ENCODE measurements around the gene MALL.

MALL gene

GRCh38 chr2:110146945-110147332 is 31.3 kb upstream of the MALL start:
- no peak for DNase-seq (ENCODE audit: extremely low spot score)
- CTCF ChIA-PET, result no interaction called here
- TF ChIP-seq HDGF (IDR thresholded peaks at IDR 0.05; ENCODE audit: borderline replicate concordance) (no peak), SP1 (IDR thresholded peaks at IDR 0.05) (no peak), ARNT (IDR thresholded peaks at IDR 0.05) (no peak), NFRKB (IDR thresholded peaks at IDR 0.05) (no peak), L3MBTL2 (conservative IDR thresholded peaks at IDR 0.05) (no peak), ELF4 (IDR thresholded peaks at IDR 0.05) (no peak), LEF1 (IDR thresholded peaks at IDR 0.05; ENCODE audit: borderline replicate concordance) (no peak), SUZ12 (IDR thresholded peaks at IDR 0.05) (no peak), FOXK2 (IDR thresholded peaks at IDR 0.05) (no peak), CTBP1 (IDR thresholded peaks at IDR 0.05; ENCODE audit: borderline replicate concordance) (no peak), FOXA1 (IDR thresholded peaks at IDR 0.05) (no peak)

DNA sequence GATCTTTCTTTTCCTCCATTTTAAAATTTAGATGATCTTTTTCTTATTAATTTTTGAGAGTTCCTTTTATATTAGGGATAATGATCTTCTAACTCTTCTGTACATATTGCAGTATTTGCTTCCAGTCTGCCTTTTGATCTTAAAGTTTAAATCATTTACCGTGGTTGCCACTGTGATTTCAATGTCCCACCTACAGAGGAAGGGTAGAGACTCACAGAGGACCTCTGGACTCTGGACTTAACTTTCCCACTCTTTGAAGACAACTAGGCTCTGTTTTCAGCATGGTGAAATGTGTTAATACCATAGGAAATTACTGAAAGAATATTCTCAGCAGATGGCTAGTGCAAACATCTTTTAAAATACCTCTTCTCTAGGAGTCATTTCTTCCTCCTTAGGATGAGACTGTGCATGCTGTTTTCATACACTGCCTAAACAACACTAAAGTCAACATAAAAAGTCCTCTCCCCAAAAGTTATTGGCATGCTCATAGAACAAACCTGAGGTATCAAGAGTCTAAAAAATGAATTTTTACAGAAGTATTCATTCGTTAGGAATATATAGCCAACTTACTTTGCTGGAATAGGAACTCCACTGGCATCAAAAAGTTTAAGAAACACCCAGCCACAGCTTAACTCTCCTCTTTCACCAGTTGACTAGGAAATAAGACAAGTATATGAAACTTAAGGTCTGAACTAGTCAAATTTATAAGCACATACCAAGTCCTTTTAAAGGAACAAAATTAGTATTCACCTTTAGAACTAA is 30.7 kb upstream of the MALL start:
- DNase-seq (ENCODE audit: extremely low spot score), result no peak
- ChIA-PET CTCF (no interaction called here), POLR2A (no interaction called here)
- TF ChIP-seq FOXA1 (IDR thresholded peaks at IDR 0.05), result no peak
- TF ChIP-seq FOXK2 (IDR thresholded peaks at IDR 0.05), result no peak
- TF ChIP-seq TARDBP (IDR thresholded peaks at IDR 0.05), result no peak
- no peak for TF ChIP-seq L3MBTL2 (conservative IDR thresholded peaks at IDR 0.05)
- no peak for TF ChIP-seq CTBP1 (IDR thresholded peaks at IDR 0.05; ENCODE audit: borderline replicate concordance)
- TF ChIP-seq ELF4 (IDR thresholded peaks at IDR 0.05), result no peak
- no peak for TF ChIP-seq BHLHE40 (IDR thresholded peaks at IDR 0.05; ENCODE audit: borderline replicate concordance)
- TF ChIP-seq PKNOX1 (IDR thresholded peaks at IDR 0.05), result no peak
- no peak for TF ChIP-seq LEF1 (IDR thresholded peaks at IDR 0.05; ENCODE audit: borderline replicate concordance)
- no peak for TF ChIP-seq ARNT (IDR thresholded peaks at IDR 0.05)
- no peak for TF ChIP-seq SP1 (IDR thresholded peaks at IDR 0.05)
- TF ChIP-seq ZNF384 (IDR thresholded peaks at IDR 0.05), result no peak
- TF ChIP-seq SUZ12 (IDR thresholded peaks at IDR 0.05), result no peak

More at GRCh38 chr2:110146945-110147332, 31.3 kb upstream of the MALL start:
- POLR2A ChIA-PET, result no interaction called here

DNA sequence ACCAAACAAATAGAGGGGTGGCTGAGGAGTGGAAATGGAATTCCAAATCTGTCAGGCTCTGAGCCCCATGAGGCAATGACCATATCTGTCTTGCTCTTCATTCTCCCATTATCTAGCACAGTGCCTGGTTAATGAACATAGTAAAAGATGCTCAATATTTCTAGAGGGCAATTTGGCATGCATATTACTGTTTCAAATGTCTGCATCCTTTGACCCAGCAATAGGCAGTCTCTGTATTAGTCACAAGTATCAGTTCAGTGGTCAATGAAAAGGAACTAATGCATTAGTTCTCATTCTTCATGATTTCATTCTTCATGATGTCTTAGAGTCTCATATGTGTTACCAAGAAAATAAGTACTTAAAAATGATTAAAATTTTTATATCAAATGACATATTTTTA is 28.4 kb upstream of the MALL start:
- CTCF ChIA-PET, result interaction anchor here (1.0 kb wide), 1 partner anchor 13 kb away, joined by 3 read pairs; no protein-coding TSS in a partner anchor
- POLR2A ChIA-PET, result no interaction called here

DNA sequence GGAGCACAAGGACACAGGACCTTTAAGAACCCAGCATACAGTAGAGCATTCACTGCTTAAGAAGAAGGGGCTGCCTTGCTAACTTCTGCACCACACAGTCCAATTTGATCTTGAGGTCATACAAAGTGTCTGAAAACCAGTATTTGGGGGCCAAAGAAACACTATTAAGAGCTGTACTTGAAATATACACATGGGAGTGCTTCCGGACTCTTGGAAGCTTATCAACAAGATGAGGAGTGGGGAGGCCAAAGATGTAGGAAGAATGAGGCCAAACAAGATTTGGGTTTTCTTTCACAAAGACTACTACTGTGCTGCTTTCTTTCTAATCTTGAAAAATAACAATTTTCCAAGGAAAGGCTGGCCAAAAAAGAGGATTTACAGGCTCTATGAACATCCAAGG is 24.8 kb upstream of the MALL start:
- ChIA-PET POLR2A (no interaction called here), CTCF (no interaction called here)
- no peak for DNase-seq (ENCODE audit: extremely low spot score)
- no peak for TF ChIP-seq CTBP1 (IDR thresholded peaks at IDR 0.05; ENCODE audit: borderline replicate concordance)
- TF ChIP-seq FOXA1 (IDR thresholded peaks at IDR 0.05), result no peak
- no peak for TF ChIP-seq ELF4 (IDR thresholded peaks at IDR 0.05)
- no peak for TF ChIP-seq LEF1 (IDR thresholded peaks at IDR 0.05; ENCODE audit: borderline replicate concordance)
- TF ChIP-seq TARDBP (IDR thresholded peaks at IDR 0.05), result no peak
- TF ChIP-seq ZNF384 (IDR thresholded peaks at IDR 0.05), result no peak
- no peak for TF ChIP-seq FOXM1 (IDR thresholded peaks at IDR 0.05; ENCODE audit: borderline replicate concordance)
- no peak for TF ChIP-seq HDGF (IDR thresholded peaks at IDR 0.05; ENCODE audit: borderline replicate concordance)
- no peak for TF ChIP-seq BHLHE40 (IDR thresholded peaks at IDR 0.05; ENCODE audit: borderline replicate concordance)
- TF ChIP-seq L3MBTL2 (conservative IDR thresholded peaks at IDR 0.05), result no peak
- no peak for TF ChIP-seq NFRKB (IDR thresholded peaks at IDR 0.05)
- no peak for TF ChIP-seq FOXK2 (IDR thresholded peaks at IDR 0.05)
- TF ChIP-seq PKNOX1 (IDR thresholded peaks at IDR 0.05), result no peak
- no peak for TF ChIP-seq SP1 (IDR thresholded peaks at IDR 0.05)
- no peak for TF ChIP-seq ARNT (IDR thresholded peaks at IDR 0.05)
- no peak for TF ChIP-seq SUZ12 (IDR thresholded peaks at IDR 0.05)

More for the DNA sequence above, 28.4 kb upstream of the MALL start:
- no peak for DNase-seq (ENCODE audit: extremely low spot score)
- no peak for TF ChIP-seq ARNT (IDR thresholded peaks at IDR 0.05)
- TF ChIP-seq SUZ12 (IDR thresholded peaks at IDR 0.05), result no peak
- TF ChIP-seq ZNF384 (IDR thresholded peaks at IDR 0.05), result no peak
- TF ChIP-seq PKNOX1 (IDR thresholded peaks at IDR 0.05), result no peak
- TF ChIP-seq TARDBP (IDR thresholded peaks at IDR 0.05), result no peak
- TF ChIP-seq ELF4 (IDR thresholded peaks at IDR 0.05), result no peak
- TF ChIP-seq L3MBTL2 (conservative IDR thresholded peaks at IDR 0.05), result no peak
- TF ChIP-seq LEF1 (IDR thresholded peaks at IDR 0.05; ENCODE audit: borderline replicate concordance), result no peak
- no peak for TF ChIP-seq FOXM1 (IDR thresholded peaks at IDR 0.05; ENCODE audit: borderline replicate concordance)
- no peak for TF ChIP-seq FOXA1 (IDR thresholded peaks at IDR 0.05)
- no peak for TF ChIP-seq CTBP1 (IDR thresholded peaks at IDR 0.05; ENCODE audit: borderline replicate concordance)
- no peak for TF ChIP-seq HDGF (IDR thresholded peaks at IDR 0.05; ENCODE audit: borderline replicate concordance)
- TF ChIP-seq FOXK2 (IDR thresholded peaks at IDR 0.05), result no peak
- TF ChIP-seq SP1 (IDR thresholded peaks at IDR 0.05), result no peak
- TF ChIP-seq NFRKB (IDR thresholded peaks at IDR 0.05), result no peak

- no peak for DNase-seq (ENCODE audit: extremely low spot score)
- POLR2A ChIA-PET, result no interaction called here
- TF ChIP-seq TARDBP (IDR thresholded peaks at IDR 0.05) (no peak), PKNOX1 (IDR thresholded peaks at IDR 0.05) (no peak), CTBP1 (IDR thresholded peaks at IDR 0.05; ENCODE audit: borderline replicate concordance) (no peak), BHLHE40 (IDR thresholded peaks at IDR 0.05; ENCODE audit: borderline replicate concordance) (no peak), SUZ12 (IDR thresholded peaks at IDR 0.05) (no peak), ZNF384 (IDR thresholded peaks at IDR 0.05) (no peak), LEF1 (IDR thresholded peaks at IDR 0.05; ENCODE audit: borderline replicate concordance) (no peak), ARNT (IDR thresholded peaks at IDR 0.05) (no peak)
- CTCF ChIA-PET, result no interaction called here
These were observed 18.4 kb upstream of the MALL start for GRCh38 chr2:110134025-110134424.
